HG02938 (cell line): ENCODE results near the gene PRR20G.

Source experiments
- ATAC-seq: cut with Tn5 transposase; IDR thresholded peaks from one replicate; pipeline ENCODE4 v1.9.1; 2021; ENCODE audit warnings: mild to moderate bottlenecking, moderate library complexity; ENCODE audit not compliant: unreplicated experiment

The PRR20G gene

GRCh38 chr3:127264794-127265514, 22.9 kb downstream of the PRR20G start:
- ATAC-seq, result no peak

GRCh38 chr3:127264292-127264691, 23.6 kb downstream of the PRR20G start:
- no peak for ATAC-seq

- no peak for ATAC-seq
Observed at GRCh38 chr3:127263586-127264231, 24.1 kb downstream of the PRR20G start.

GRCh38 chr3:127263037-127263436, 24.8 kb downstream of the PRR20G start:
- ATAC-seq, result no peak

- ATAC-seq, result no peak
Observed at GRCh38 chr3:127262533-127262932, 25.3 kb downstream of the PRR20G start.

- no peak for ATAC-seq
Observed at GRCh38 chr3:127261925-127262324, 25.9 kb downstream of the PRR20G start.

GRCh38 chr3:127260826-127261555, 26.9 kb downstream of the PRR20G start:
- ATAC-seq, result no peak

- no peak for ATAC-seq
Observed at GRCh38 chr3:127260416-127260815, 27.4 kb downstream of the PRR20G start.

- ATAC-seq, result no peak
Observed at GRCh38 chr3:127259882-127260281, 28.0 kb downstream of the PRR20G start.

GRCh38 chr3:127258733-127259132, 29.1 kb downstream of the PRR20G start:
- no peak for ATAC-seq

- ATAC-seq, result no peak
Observed at GRCh38 chr3:127257351-127257750, 30.5 kb downstream of the PRR20G start.

- ATAC-seq, result no peak
Observed at GRCh38 chr3:127256733-127257271, 31.0 kb downstream of the PRR20G start.

GRCh38 chr3:127256138-127256537, 31.7 kb downstream of the PRR20G start:
- no peak for ATAC-seq

GRCh38 chr3:127255516-127255915, 32.3 kb downstream of the PRR20G start:
- ATAC-seq, result no peak

- no peak for ATAC-seq
Observed at GRCh38 chr3:127254730-127255129, 33.1 kb downstream of the PRR20G start.

GRCh38 chr3:127254033-127254644, 33.7 kb downstream of the PRR20G start:
- no peak for ATAC-seq

- no peak for ATAC-seq
Observed at GRCh38 chr3:127253491-127253890, 34.4 kb downstream of the PRR20G start.

GRCh38 chr3:127252446-127252845, 35.4 kb downstream of the PRR20G start:
- no peak for ATAC-seq

GRCh38 chr3:127250032-127250431, 37.8 kb downstream of the PRR20G start:
- ATAC-seq, result no peak

- no peak for ATAC-seq
Observed at GRCh38 chr3:127247292-127247691, 40.6 kb downstream of the PRR20G start.

- no peak for ATAC-seq
Observed at GRCh38 chr3:127238602-127239001, 49.2 kb downstream of the PRR20G start.
